ENCODE measurements around the gene CEP68.

Gene CEP68

DNA sequence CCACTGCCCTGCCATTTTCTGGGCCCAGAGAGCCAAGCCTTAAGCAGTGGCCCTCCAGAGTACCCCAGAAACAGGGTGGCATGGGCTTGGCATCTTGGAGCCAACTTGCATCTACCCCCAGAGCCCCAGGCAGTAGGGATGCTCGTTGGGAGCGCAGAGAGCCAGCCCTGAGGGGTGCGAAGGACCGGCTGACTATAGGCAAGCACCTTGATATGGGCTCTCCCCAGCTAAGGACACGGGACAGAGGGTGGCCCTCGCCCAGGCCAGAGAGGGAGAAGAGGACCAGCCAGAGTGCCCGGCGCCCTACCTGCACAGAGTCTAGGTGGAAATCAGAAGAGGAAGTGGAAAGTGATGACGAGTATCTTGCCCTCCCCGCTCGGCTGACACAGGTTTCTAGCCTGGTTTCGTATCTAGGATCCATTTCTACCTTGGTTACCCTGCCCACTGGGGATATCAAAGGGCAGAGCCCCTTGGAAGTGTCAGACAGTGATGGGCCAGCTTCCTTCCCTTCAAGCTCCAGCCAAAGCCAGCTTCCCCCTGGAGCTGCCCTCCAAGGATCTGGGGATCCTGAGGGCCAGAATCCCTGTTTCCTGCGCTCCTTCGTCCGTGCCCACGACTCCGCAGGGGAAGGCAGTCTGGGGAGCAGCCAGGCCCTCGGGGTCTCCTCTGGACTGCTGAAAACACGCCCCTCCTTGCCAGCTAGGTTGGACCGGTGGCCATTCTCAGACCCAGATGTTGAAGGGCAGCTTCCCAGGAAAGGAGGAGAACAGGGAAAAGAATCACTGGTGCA lies 16.2 kb downstream of the CEP68 start:
- TF ChIP-seq, protein P1, sequence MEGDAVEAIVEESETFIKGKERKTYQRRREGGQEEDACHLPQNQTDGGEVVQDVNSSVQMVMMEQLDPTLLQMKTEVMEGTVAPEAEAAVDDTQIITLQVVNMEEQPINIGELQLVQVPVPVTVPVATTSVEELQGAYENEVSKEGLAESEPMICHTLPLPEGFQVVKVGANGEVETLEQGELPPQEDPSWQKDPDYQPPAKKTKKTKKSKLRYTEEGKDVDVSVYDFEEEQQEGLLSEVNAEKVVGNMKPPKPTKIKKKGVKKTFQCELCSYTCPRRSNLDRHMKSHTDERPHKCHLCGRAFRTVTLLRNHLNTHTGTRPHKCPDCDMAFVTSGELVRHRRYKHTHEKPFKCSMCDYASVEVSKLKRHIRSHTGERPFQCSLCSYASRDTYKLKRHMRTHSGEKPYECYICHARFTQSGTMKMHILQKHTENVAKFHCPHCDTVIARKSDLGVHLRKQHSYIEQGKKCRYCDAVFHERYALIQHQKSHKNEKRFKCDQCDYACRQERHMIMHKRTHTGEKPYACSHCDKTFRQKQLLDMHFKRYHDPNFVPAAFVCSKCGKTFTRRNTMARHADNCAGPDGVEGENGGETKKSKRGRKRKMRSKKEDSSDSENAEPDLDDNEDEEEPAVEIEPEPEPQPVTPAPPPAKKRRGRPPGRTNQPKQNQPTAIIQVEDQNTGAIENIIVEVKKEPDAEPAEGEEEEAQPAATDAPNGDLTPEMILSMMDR (IDR thresholded peaks at IDR 0.05) = no peak

DNA sequence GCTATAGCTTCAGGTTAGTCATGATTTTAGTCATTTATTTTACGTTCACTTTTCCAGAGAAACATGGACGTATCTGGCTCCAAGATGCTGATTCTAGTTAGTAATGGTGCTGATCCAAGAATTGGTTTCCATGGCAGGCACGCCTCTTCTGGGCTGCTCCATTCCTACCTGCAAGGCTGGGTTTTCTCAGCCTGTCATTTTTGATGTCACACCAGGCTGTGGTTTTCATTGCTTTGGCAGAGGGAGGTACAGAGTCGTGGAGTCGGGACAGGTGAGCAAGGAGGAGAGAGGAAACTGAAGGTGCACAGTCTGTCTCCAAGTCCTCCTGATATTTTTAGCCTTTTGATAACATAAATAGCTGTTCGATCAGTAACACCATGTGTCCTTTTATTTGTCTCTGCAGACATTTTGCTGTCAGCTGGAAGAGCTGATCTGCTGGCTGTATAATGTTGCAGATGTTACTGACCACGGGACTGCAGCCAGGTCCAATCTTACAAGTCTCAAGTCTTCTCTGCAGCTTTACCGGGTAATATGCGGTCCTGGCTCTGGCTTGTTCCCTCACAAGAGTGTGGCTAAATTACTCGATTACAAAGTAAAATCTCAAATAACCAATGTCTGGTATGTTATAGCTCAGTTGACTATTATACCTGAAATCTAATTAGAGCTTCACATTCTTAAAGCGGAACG lies 17.8 kb downstream of the CEP68 start:
- TF ChIP-seq, protein P1 (IDR thresholded peaks at IDR 0.05) = no peak

DNA sequence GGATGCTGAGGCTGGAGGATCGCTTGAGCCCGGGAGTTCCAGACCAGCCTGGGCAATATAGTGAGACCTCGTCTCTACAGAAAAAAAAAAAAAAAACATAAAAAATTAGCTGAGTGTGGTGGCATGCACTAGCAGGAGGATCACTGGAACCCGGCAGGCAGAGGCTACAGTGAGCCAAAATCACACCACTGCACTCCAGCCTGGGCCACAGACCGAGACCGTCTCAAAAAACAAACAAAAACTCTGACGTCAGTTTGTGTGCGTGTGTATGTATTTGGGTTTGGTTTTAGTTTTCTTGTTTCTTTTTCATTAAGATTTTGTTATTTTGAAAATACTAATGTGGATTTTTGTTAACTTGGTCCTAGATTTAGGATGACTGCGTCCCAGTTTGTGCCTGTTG lies 19.0 kb downstream of the CEP68 start:
- TF ChIP-seq, protein P1 (IDR thresholded peaks at IDR 0.05) = no peak

DNA sequence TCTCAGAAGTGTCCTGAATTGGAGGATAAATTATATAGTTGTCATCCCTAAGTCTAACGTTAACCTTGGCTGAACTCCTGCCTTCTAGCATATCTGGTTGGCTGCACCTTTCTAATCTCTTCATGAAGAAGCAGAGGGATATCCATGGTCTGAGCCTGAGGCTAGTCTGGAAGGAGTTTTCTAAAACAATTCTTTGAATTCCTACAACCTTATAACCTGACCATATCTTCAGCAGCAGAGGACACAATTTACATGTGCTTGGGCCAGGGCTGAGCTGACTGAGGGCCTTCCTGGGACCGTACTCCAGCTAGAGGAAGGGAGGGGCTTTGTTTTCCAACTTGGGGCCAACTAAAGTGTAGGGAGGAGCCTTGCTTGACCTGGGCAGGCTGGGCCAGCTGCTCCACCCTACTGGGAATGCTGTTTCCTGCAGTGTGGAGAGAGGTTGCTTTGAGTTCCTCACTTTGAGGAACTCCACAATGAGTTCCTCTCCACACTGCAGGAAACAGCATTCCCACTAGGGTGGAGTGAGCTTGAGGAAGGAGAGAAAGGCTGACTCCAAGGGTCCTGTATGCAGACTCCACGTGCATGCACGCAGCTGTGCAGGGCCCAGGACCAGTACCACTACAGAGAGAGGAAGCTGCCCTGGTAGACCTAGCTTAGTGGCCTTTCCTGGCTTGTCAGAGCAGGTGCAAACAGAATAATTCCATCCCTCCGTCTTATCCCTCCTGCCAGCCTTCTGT lies 19.6 kb downstream of the CEP68 start:
- TF ChIP-seq, protein P1 (IDR thresholded peaks at IDR 0.05) = no peak

DNA sequence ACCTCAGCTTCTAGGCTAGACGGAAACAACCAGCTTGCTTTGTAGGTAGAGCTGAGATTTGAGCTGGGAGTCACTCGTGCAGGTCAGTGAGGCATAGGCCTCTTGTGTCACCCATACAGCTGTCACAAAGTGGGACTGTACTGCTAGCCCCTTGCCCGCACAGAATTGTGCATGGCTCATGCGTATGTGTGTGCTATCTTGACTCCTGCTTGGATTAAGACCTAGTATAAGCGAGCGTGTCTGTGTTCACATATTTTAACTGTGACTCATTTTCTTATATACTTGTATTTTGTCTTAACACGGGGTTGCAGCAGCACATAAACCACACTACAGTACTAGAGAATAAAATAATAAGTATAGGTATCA lies 20.1 kb downstream of the CEP68 start:
- TF ChIP-seq, protein P1 (IDR thresholded peaks at IDR 0.05) = no peak

DNA sequence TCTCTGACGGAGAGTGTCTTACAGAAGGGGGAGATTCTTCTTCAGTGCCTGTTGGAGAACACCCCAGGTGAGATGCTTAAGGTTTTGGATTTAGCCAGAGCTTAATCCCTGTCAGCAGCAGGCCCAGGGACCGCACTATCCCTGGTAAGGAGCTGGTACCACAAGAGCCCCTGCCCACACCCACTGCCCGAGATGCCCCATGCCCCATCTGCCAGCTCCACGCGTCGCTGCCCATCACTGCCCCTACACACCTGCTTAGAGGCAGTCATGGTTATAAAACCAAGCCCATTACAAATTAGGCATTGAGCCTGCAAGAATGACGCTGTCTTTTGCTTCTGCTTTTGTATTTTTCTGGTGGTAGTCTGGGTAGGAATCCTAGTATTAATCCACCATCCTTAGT lies 21.7 kb downstream of the CEP68 start:
- TF ChIP-seq, protein P1 (IDR thresholded peaks at IDR 0.05) = no peak

DNA sequence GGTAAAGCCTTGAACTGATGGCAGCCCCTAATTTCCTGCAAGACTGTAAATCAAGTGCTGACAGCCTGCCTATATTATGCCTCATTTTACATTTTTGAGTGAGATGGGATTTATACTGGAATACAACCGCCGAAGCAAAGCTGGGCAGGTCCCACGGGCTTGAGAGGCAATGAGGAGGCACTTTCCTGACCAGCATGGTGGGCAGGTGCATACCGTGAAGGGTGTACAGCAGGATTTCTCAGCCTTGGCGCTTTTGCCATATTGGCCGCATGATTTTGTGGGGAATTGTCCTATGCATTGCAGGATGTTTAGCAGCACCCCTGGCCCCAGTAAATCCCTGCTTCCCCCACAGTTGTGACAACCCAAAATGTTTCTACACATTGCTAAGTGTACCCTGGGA lies 22.8 kb downstream of the CEP68 start:
- TF ChIP-seq, protein P1 (IDR thresholded peaks at IDR 0.05) = no peak

All from LNCAP (cell line).